Fibroblast of lung (primary cell): Measurements from ENCODE around the gene CLMN. TPM values are rescaled to one million over a fixed set of nuclear protein-coding genes. Genes with fewer than 3 reads are reported as not detected.

Experiments used
- DNase-seq, 2 donors: peaks; one replicate each; pipeline versions ENCODE4 v3.0.0 to v3.0.0-alpha.2; 2010; ENCODE audit warnings: low read depth in 2 of 2
- H2AFZ ChIP-seq: 2 replicates; pipeline ENCODE4 v1.5.1; 2012; ENCODE audit warnings: low read length, control low read depth, inconsistent platforms
- H3K27ac ChIP-seq: 2 replicates; pipeline ENCODE4 v1.5.1; 2011; ENCODE audit warnings: low read length, control low read depth; ENCODE audit not compliant: insufficient read depth
- H3K27me3 ChIP-seq: 2 replicates; pipeline ENCODE4 v1.5.1; 2011; ENCODE audit warnings: mild to moderate bottlenecking, low read length; ENCODE audit not compliant: control insufficient read depth, insufficient read depth
- H3K36me3 ChIP-seq: 2 replicates; pipeline ENCODE4 v1.5.1; 2011; ENCODE audit warnings: low read length; ENCODE audit not compliant: control insufficient read depth, insufficient read depth
- H3K4me1 ChIP-seq: 2 replicates; pipeline ENCODE4 v1.5.1; 2011; ENCODE audit warnings: low read length; ENCODE audit not compliant: control insufficient read depth, insufficient read depth; ENCODE audit errors: extremely low read depth
- H3K4me2 ChIP-seq: 2 replicates; pipeline ENCODE4 v1.5.1; 2011; ENCODE audit warnings: low read length, control low read depth; ENCODE audit not compliant: insufficient read depth; ENCODE audit errors: extremely low read depth
- H3K4me3 ChIP-seq, 4 experiments: fragments of 200-600 bp in 1 of 4; sonication (generic) in 1 of 4; replicated peaks in 1 of 4; 2 replicates each; pipeline ENCODE4 v1.5.1; 2011 to 2016; ENCODE audit warnings: low read length in 4 of 4, low read depth in 3 of 4, mild to moderate bottlenecking in 3 of 4, control low read depth in 2 of 4, inconsistent platforms in 1 of 4, mixed read lengths in 1 of 4; ENCODE audit not compliant: insufficient read depth in 1 of 4; ENCODE audit errors: control extremely low read depth in 1 of 4
- H3K79me2 ChIP-seq: 2 replicates; pipeline ENCODE4 v1.5.1; 2012; ENCODE audit warnings: mild to moderate bottlenecking, low read length, inconsistent platforms; ENCODE audit not compliant: control insufficient read depth, insufficient read depth
- H3K9ac ChIP-seq: 2 replicates; pipeline ENCODE4 v1.5.1; 2011; ENCODE audit warnings: mild to moderate bottlenecking, low read length, control low read depth; ENCODE audit not compliant: insufficient read depth
- H3K9me3 ChIP-seq: 2 replicates; pipeline ENCODE4 v1.5.1; 2012; ENCODE audit warnings: low read depth, low read length; ENCODE audit not compliant: control insufficient read depth, insufficient read depth
- H4K20me1 ChIP-seq: 2 replicates; pipeline ENCODE4 v1.5.1; 2011; ENCODE audit warnings: low read length; ENCODE audit not compliant: control insufficient read depth, insufficient read depth; ENCODE audit errors: extremely low read depth
- CTCF ChIP-seq, 2 donors: IDR thresholded peaks in 1 of 2; conservative IDR thresholded peaks in 1 of 2; 1 replicate in 1 of 2; 2 replicates in 1 of 2; pipeline ENCODE4 v1.5.1; 2011 to 2012; ENCODE audit warnings: low read length in 2 of 2, control low read depth in 1 of 2, inconsistent platforms in 1 of 2, low read depth in 1 of 2, mild to moderate bottlenecking in 1 of 2
- EZH2 ChIP-seq: IDR thresholded peaks from 2 replicates; pipeline ENCODE4 v1.5.1; 2012; ENCODE audit warnings: low read length, control low read depth, mild to moderate bottlenecking; ENCODE audit errors: missing control alignments
- polyA plus RNA-seq, 2 donors: library from polyadenylated mRNA; depleted of rRNA in 1 of 2; stranded (reverse) in 1 of 2; unstranded in 1 of 2; fragments of >200 nt; gene quantifications; 2 replicates each; pipeline ENCODE4 v1.2.1, GENCODE V29; 2011 to 2012; ENCODE audit warnings: missing spikeins in 1 of 2
- total RNA-seq: library from RNA; depleted of rRNA; stranded (reverse); fragments of >200 nt; gene quantifications from 2 replicates; pipeline ENCODE4 v1.2.1, GENCODE V29; 2014

The CLMN gene
- total and polyA plus RNA-seq, 2 donors (not counting 1 experiment from before 2014, with no cell fraction given): 0.83 to 2.7 TPM

DNA sequence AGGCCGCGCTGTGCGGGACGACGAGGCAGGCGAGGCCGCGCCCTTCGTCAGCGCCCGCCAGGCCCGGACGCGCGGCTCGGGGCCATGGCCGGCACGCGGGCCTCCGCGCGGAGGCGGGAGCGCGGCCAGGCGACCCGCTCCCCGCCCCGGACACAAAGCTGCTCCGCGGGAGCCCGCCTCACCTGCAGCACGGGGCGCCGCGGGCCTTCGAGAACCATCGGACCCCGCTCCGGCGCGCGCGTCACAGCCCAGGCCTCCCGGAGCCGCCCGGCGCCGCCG is 162.7 kb downstream of the CLMN start:
- Histone ChIP-seq H4K20me1 (no peaks in the 10 kb centered on the region), H3K4me1 (no peaks in the 10 kb centered on the region), H3K4me2 (no peak overlapping the region), H3K27ac (peak overlapping the region; percentile 59), H3K9ac (peak overlapping the region; percentile 78), H3K9me3 (no peaks in the 10 kb centered on the region), H3K4me3 (peak overlapping the region in 3 of 4 experiments; percentile 69 to 82 (median 75)), H3K27me3 (no peaks in the 10 kb centered on the region), H3K79me2 (peaks cover 48% of the 10 kb centered on the region), H2AFZ (no peak overlapping the region), H3K36me3 (no peaks in the 10 kb centered on the region)
- TF ChIP-seq EZH2: no peak
- no peak for TF ChIP-seq CTCF (conservative IDR thresholded peaks at IDR 0.05 in 1 of 2, IDR thresholded peaks at IDR 0.05 in 1 of 2; ENCODE audit: low read depth in 1 of 2, low read length in 2 of 2)
- peak in 1 of 2 donors; percentile 20 for DNase-seq

DNA sequence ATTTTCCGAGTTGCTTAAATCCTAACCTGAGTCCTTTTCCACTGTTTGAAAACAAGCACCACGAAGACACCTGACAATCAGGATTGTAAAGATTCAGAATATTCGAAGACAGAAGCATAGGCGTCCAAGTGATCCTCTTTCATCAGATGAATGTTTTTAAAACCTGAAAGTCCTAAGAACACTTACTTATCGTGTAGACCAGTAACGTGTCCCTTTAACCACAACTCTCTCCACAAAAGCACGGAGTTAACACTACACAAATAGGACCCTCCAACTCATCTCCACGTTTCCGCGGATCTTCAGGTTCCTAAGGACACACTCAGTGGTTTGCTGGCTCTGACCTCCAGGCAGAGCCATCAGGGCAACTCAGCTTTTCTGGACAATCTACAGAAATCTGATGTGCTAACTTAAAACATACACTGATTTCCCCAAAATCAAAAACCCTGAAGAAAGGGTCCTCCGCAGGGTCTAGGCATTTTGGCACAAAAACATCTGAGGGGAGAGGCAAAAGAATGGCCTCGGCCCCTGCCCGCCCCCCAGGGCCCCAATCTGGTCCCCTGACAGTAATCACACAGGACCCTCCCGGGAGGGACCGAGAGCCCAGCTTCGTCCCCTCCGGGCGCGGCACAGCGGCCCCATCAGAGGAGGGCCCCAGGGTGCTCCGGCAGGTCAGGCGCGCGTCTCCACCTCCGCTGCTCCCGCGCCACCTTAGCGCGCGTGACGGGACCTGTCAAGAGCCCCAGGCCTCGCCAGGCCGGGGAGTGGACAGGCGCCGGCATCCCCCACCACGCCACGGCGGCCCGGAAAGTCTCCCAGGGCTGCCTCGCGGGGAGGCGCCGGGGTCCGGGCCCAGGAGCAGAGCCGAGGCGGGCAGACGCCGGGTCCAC is 163.3 kb downstream of the CLMN start:
- peaks cover 54% of the 10 kb centered on the region for H3K79me2 ChIP-seq
- H3K27me3 ChIP-seq: no peaks in the 10 kb centered on the region
- H3K9me3 ChIP-seq: no peaks in the 10 kb centered on the region
- H2AFZ ChIP-seq: peak overlapping the region; percentile 34
- H3K4me2 ChIP-seq: peak overlapping the region; percentile 89
- H3K36me3 ChIP-seq: no peaks in the 10 kb centered on the region
- no peak for TF ChIP-seq EZH2
- no peak for TF ChIP-seq CTCF (conservative IDR thresholded peaks at IDR 0.05 in 1 of 2, IDR thresholded peaks at IDR 0.05 in 1 of 2; ENCODE audit: low read depth in 1 of 2, low read length in 2 of 2)
- no peaks in the 10 kb centered on the region for H4K20me1 ChIP-seq
- H3K9ac ChIP-seq: peak overlapping the region; percentile 78
- peak; percentile 26 to 27 for DNase-seq
- H3K4me1 ChIP-seq: no peaks in the 10 kb centered on the region
- H3K4me3 ChIP-seq: peak overlapping the region; percentile 69 to 88 (median 78)
- peak overlapping the region; percentile 59 for H3K27ac ChIP-seq

- no peaks in the 10 kb centered on the region for H4K20me1 ChIP-seq
- no peak overlapping the region for H3K27ac ChIP-seq
- peak overlapping the region; percentile 89 for H3K4me2 ChIP-seq
- peaks cover 67% of the 10 kb centered on the region for H3K79me2 ChIP-seq
- no peaks in the 10 kb centered on the region for H3K36me3 ChIP-seq
- no peaks in the 10 kb centered on the region for H3K4me1 ChIP-seq
- H3K9me3 ChIP-seq: no peaks in the 10 kb centered on the region
- no peak for DNase-seq
- no peak overlapping the region for H3K9ac ChIP-seq
- H3K27me3 ChIP-seq: no peaks in the 10 kb centered on the region
- no peak overlapping the region for H2AFZ ChIP-seq
- H3K4me3 ChIP-seq: peak overlapping the region in 2 of 4 experiments; percentile 82 to 88
- TF ChIP-seq CTCF (conservative IDR thresholded peaks at IDR 0.05 in 1 of 2, IDR thresholded peaks at IDR 0.05 in 1 of 2; ENCODE audit: low read depth in 1 of 2, low read length in 2 of 2): no peak
- TF ChIP-seq EZH2: no peak
Measured at GRCh38 chr14:95155045-95155444, 164.7 kb downstream of the CLMN start.
